Smooth muscle cell of bladder (primary cell): ENCODE measurements around the gene ZNF205. TPM values are rescaled to one million over a fixed set of nuclear protein-coding genes. Genes with fewer than 3 reads are reported as not detected.

ENCODE experiments used
- total RNA-seq: library from RNA; depleted of rRNA; stranded (reverse); fragments of >200 nt; gene quantifications from 2 replicates; pipeline ENCODE4 v1.2.3, GENCODE V29; 2014

The ZNF205 gene
- 11.8 and 12.8 TPM in 2 replicates for total RNA-seq

DNA sequence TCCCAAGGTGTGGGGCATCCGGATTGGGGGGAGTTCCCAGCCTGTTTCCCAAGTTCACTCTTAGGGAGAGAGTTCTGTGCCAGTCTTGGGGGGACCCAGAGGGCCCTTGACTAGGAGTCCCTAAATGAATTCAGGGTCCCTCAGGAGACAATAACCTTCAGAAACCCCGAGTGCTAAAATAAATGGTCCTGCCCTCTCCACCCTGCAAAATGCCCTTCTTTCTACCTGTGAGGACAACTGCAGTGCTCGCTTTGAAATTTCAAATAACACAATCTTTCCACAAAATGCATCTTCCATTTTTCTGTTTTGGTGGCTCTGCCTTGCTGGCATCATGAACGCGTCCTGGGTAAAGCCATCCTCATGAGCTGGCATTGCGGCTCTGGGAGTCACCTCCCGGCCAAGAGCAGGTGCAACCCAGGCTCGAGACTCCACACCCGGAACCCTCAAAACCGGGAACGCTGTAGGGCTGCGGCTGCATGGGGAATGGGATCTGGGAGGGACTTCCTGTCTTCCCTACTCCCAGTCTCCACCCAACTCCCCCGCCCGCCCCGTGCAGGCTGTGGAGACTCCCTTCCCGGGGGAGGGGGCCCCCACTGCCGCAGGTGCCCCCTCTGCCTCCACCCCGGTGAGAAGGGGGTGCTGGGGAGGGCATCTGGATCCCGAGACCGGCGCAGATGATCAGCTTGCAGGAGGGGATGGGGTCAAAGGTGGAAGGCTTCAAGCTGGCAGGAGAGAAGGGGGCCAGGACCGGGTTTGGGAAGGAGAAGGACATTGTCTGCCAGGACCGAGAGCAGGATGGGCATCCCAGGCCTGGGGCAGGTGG, at the start of gene ZNF205:
ZNF205 (plus strand) TSS at position 529 of the 823 bp plus-strand sequence. CDS start 845 bp downstream, outside the sequence.

DNA sequence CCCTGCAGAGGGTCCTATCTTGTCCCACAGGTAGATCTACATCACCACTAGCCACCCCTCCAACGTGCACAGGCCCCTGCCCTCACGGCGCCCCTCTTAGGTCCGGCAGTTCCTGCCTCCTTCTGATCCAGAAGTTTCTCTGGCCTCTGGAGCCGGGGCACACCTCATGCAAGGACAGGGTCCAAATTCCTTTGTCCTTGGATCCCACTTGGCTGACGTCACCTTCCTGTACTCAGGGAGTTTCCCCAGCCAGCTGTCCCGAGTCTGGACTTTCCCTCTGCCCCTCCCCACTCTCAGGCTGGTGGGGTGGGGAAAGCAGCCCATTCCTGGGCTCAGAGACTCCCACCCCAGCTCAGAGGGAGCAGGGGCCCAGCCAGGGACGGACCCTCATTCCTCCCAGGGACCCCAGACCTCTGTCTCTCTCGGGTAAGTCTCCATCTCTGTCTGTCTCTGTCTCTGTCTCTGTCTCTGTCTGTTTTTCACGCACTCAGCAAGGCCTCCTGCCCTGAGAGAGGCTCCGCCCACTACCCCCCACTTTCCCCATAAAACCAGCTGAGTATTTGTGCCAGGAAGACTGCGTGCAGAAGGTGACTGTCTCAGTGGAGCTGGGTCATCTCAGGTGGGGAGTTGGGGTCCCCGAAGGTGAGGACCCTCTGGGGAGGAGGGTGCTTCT, 47.2 kb upstream of the ZNF205 start, which contains the start of gene IL32:
IL32 (plus strand) TSS at position 572 of the 673 bp plus-strand sequence. CDS start 172 bp downstream, outside the sequence.

DNA sequence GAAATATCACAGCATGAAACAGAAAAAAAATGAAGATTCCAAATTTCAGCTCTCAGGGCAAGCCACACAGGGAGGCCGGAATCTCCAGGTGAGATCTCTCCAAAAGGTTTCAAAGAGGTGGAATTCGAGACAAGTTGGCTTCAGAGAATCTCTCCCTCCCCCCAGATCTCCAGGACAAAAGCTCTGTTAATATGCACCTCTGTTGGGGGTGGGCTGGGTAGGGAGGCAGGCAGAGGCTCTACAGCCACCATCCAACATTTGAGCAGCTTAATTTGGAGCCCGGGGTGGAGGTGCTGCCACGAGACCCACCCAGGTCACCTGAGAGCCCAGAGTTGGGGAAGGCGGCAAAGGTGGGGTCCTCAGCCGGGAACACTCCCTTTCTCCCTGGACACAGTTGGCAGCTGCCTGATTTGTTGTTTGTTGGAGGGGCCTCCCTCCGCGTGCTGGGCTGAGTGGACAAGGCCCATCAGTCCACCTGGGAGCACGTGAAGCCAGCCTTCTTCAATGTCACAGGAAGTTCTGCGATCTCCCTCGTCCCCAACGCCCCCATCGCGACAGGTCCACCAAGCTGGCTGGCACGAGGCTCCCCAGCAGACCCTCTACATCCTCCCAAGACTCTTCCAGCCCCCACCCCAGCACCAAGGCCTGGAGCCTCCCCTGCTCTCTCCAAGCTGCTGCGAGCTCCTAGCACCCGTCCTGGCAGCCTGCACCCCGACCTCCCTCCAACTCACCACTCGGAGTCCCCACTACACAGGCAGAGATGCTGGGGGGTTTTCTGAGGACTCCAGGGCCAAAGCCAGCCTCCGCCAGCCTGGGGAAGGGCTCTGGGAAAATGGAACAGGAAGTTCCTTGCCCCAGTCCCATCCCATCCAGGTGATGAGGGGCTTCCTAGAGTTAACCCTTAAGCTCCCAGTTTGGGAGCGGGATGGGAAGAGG, 13.7 kb upstream of the ZNF205 start, which contains the start of gene ZSCAN10:
ZSCAN10 (minus strand) TSS at position 836 of the 936 bp plus-strand sequence. CDS start 6,357 bp downstream, outside the sequence.

DNA sequence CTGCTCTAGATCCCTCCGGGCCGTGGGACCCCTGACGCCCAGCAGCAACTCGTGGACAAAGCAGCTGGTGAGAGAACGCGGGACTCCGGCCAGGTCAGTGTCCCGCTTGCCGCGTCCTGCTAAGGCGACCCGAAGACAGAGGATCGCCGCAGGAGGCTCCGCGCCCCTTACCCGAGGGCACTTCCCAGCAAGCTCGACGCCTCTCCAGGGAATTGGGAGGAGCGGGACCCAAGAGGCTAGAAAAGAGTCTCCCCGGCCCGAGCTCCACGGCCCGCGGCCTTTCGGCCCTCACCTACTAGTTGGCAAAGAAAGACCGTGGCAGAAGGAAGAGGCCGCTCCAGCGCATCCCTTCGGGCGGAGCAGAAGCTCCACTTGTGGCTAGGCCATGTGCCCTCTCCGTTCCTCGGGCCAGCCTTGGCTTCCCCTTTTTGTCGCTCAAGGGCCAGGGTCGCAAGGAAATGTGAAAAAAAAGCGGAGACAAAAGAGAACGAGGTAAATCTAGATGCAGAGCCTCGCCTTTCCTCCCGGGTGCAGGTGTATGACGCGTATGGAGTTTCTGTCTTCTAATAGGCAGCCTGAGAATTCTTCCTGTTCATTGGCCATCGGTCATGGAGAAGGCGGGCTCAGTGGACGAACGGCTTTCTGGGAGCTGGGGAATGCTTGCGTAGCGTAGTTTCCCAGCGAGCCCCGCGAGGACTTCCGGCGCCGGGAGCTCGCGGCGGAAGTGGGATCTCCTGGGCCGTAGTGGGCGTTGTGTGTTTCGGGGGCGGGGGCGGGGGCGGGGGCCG, 22.1 kb downstream of the ZNF205 start, which contains the start of gene ZNF213:
ZNF213 (plus strand) TSS at position 692 of the 788 bp plus-strand sequence. CDS start 2,252 bp downstream, outside the sequence.

Other genes with a start within 250 kb of the ZNF205 start
- gene FLYWCH2, start 229.4 kb upstream of the ZNF205 start, total RNA-seq: 72.2 and 88.2 TPM in 2 replicates
- 36.4 and 42.5 TPM in 2 replicates for gene FLYWCH1, start 200.7 kb upstream of the ZNF205 start, total RNA-seq
- not detected in 2 replicates for gene KREMEN2, start 148.3 kb upstream of the ZNF205 start, total RNA-seq
- gene PAQR4, start 143.2 kb upstream of the ZNF205 start, total RNA-seq: 0.55 and 0.85 TPM in 2 replicates
- gene PKMYT1, start 132.1 kb upstream of the ZNF205 start, total RNA-seq: 0.28 and 0.46 TPM in 2 replicates
- not detected in 2 replicates for gene CLDN9, start 99.7 kb upstream of the ZNF205 start, total RNA-seq
- gene CLDN6, start 94.4 kb upstream of the ZNF205 start, total RNA-seq: not detected in 2 replicates
- gene TNFRSF12A, start 92.2 kb upstream of the ZNF205 start, total RNA-seq: 99.8 and 151 TPM in 2 replicates
- 19.9 and 26.3 TPM in 2 replicates for gene HCFC1R1, start 88.6 kb upstream of the ZNF205 start, total RNA-seq
- gene THOC6, start 88.6 kb upstream of the ZNF205 start, total RNA-seq: 22.9 and 29.1 TPM in 2 replicates
- under 0.01 and 0.37 TPM in 2 replicates for gene BICDL2, start 75.6 kb upstream of the ZNF205 start, total RNA-seq
- gene MMP25, start 66.0 kb upstream of the ZNF205 start, total RNA-seq: under 0.01 TPM in 1 of 2 replicates, not detected in the other
- 2.1 and 8.2 TPM in 2 replicates for gene IL32, start 46.9 kb upstream of the ZNF205 start, total RNA-seq
- gene ZSCAN10, start 13.3 kb upstream of the ZNF205 start, total RNA-seq: not detected in 2 replicates
- 2.6 and 3.5 TPM in 2 replicates for gene ZNF213, start 22.4 kb downstream of the ZNF205 start, total RNA-seq
- gene OR1F1, start 75.6 kb downstream of the ZNF205 start, total RNA-seq: not detected in 2 replicates
- gene ZNF200, start 122.6 kb downstream of the ZNF205 start, total RNA-seq: 6.5 and 7.4 TPM in 2 replicates
- gene MEFV, start 144.0 kb downstream of the ZNF205 start, total RNA-seq: under 0.01 and 0.14 TPM in 2 replicates
- 33.6 and 34.8 TPM in 2 replicates for gene ZNF263, start 170.9 kb downstream of the ZNF205 start, total RNA-seq
- 2.6 and 4.6 TPM in 2 replicates for gene TIGD7, start 192.8 kb downstream of the ZNF205 start, total RNA-seq
- 12.7 and 17.5 TPM in 2 replicates for gene ZNF75A, start 192.9 kb downstream of the ZNF205 start, total RNA-seq
- gene OR2C1, start 243.3 kb downstream of the ZNF205 start, total RNA-seq: 0.09 and 0.14 TPM in 2 replicates